Endothelial cell of umbilical vein (primary cell): Measurements from ENCODE around the gene DYNC2H1. TPM values are rescaled to one million over a fixed set of nuclear protein-coding genes. Genes with fewer than 3 reads are reported as not detected.

Experiments used
- BruUV-seq: library from RNA; stranded (reverse); fragments of 400-500 nt; replicated peaks from 2 replicates; lab custom pipeline; 2021; lab: Mats Ljungman, UMichigan
- CTCF ChIA-PET: fragments of 300-600, 350-600 bp; sonication (Branson Sonifier 250); formaldehyde crosslinking; loops from one replicate; lab custom pipeline; 2021; ENCODE audit warnings: antibody characterized with exemption, inconsistent platforms; lab: Charles Lee
- POLR2A ChIA-PET: fragments of 300-600, 350-600 bp; sonication (Branson Sonifier 250); formaldehyde crosslinking; loops from one replicate; lab custom pipeline; 2021; ENCODE audit warnings: antibody characterized with exemption, inconsistent platforms; lab: Charles Lee
- DNase-seq: peaks from one replicate; pipeline ENCODE4 v3.0.0-alpha.2; 2011; ENCODE audit warnings: low read depth, low spot score
- FAIRE-seq: peaks from 2 replicates; lab custom pipeline; 2011; peaks lifted over from hg19 to GRCh38; lab: Jason Lieb, UNC
- H2AFZ ChIP-seq: 2 replicates; pipeline ENCODE4 v1.6.0; 2012; ENCODE audit warnings: low read depth, low read length, control low read depth, inconsistent platforms
- H3K27ac ChIP-seq: 2 replicates; pipeline ENCODE4 v1.5.1; 2011; ENCODE audit warnings: low read depth, mild to moderate bottlenecking, control low read depth, low read length, moderate library complexity; ENCODE audit not compliant: insufficient read depth
- H3K27me3 ChIP-seq, 2 experiments: 2 replicates each; pipeline versions ENCODE4 v1.6.0 to v1.6.1; 2011; ENCODE audit warnings: low read length in 2 of 2, mixed read lengths in 1 of 2; ENCODE audit not compliant: control insufficient read depth in 2 of 2, insufficient read depth in 2 of 2
- H3K36me3 ChIP-seq, 2 experiments: 2 replicates in 1 of 2; 3 replicates in 1 of 2; pipeline ENCODE4 v1.5.1; 2011; ENCODE audit warnings: low read length in 2 of 2, mild to moderate bottlenecking in 1 of 2, moderate library complexity in 1 of 2; ENCODE audit not compliant: control insufficient read depth in 2 of 2, insufficient read depth in 2 of 2; ENCODE audit errors: extremely low read depth in 1 of 2
- H3K4me1 ChIP-seq: 3 replicates; pipeline ENCODE4 v1.5.1; 2011; ENCODE audit warnings: mild to moderate bottlenecking, low read length; ENCODE audit not compliant: control insufficient read depth, insufficient read depth; ENCODE audit errors: extremely low read depth
- H3K4me2 ChIP-seq: 2 replicates; pipeline ENCODE4 v1.6.1; 2011; ENCODE audit warnings: low read length, control low read depth, mixed read lengths; ENCODE audit not compliant: insufficient read depth
- H3K4me3 ChIP-seq, 3 experiments: fragments of 200-600 bp in 1 of 3; sonication (generic), shearing (Covaris generic) in 1 of 3; replicated peaks in 1 of 3; 2 replicates each; pipeline ENCODE4 v1.5.1; 2011 to 2016; ENCODE audit warnings: control low read depth in 3 of 3, low read length in 3 of 3, mild to moderate bottlenecking in 2 of 3, inconsistent platforms in 1 of 3, low read depth in 1 of 3, moderate library complexity in 1 of 3; ENCODE audit not compliant: insufficient read depth in 1 of 3
- H3K79me2 ChIP-seq: 2 replicates; pipeline ENCODE4 v1.6.0; 2012; ENCODE audit warnings: low read length, inconsistent platforms; ENCODE audit not compliant: control insufficient read depth, insufficient read depth
- H3K9ac ChIP-seq: replicated peaks from 2 replicates; pipeline ENCODE3; 2011; ENCODE audit warnings: low read length, control low read depth; ENCODE audit not compliant: insufficient read depth; ENCODE audit errors: extremely low read depth
- H3K9me1 ChIP-seq: replicated peaks from 3 replicates; pipeline ENCODE4 v1.6.0; 2011; ENCODE audit warnings: mild to moderate bottlenecking, low read length; ENCODE audit not compliant: control insufficient read depth, insufficient read depth; ENCODE audit errors: extremely low read depth
- H3K9me3 ChIP-seq: replicated peaks from 2 replicates; pipeline ENCODE4 v1.5.1; 2012; ENCODE audit warnings: low read length, inconsistent platforms; ENCODE audit not compliant: control insufficient read depth, insufficient read depth
- H4K20me1 ChIP-seq: replicated peaks from 2 replicates; pipeline ENCODE3; 2011; ENCODE audit warnings: mild to moderate bottlenecking, low read length; ENCODE audit not compliant: control insufficient read depth, insufficient read depth; ENCODE audit errors: extremely low read depth
- EZH2 ChIP-seq: IDR thresholded peaks from 2 replicates; pipeline ENCODE4 v1.6.1; 2012; ENCODE audit warnings: borderline replicate concordance, low read depth, mild to moderate bottlenecking, moderate library complexity, low read length, inconsistent platforms; ENCODE audit not compliant: severe bottlenecking
- FOS ChIP-seq: IDR thresholded peaks from 2 replicates; pipeline ENCODE4 v1.6.1; 2011; ENCODE audit warnings: mild to moderate bottlenecking, low read length, moderate library complexity, borderline replicate concordance; ENCODE audit not compliant: insufficient read depth
- GATA2 ChIP-seq: IDR thresholded peaks from 2 replicates; pipeline ENCODE4 v1.7.0; 2011; ENCODE audit warnings: low read depth, mild to moderate bottlenecking, moderate library complexity, mixed read lengths, low read length; ENCODE audit not compliant: insufficient read length, insufficient read depth
- JUN ChIP-seq: IDR thresholded peaks from 2 replicates; pipeline ENCODE4 v1.6.1; 2011; ENCODE audit warnings: borderline replicate concordance, low read depth; ENCODE audit not compliant: insufficient read length, insufficient read depth
- MYC ChIP-seq: IDR thresholded peaks from one replicate; pipeline ENCODE4 v1.6.1; 2011; ENCODE audit warnings: mild to moderate bottlenecking, low read depth, low read length
- POLR2A ChIP-seq: IDR thresholded peaks from 2 replicates; pipeline ENCODE4 v1.6.1; 2012; ENCODE audit warnings: low read depth, mild to moderate bottlenecking, control low read depth, low read length
- POLR2AphosphoS5 ChIP-seq: IDR thresholded peaks from 2 replicates; pipeline ENCODE4 v1.6.1; 2012; ENCODE audit warnings: low read depth, mild to moderate bottlenecking, control low read depth, low read length, moderate library complexity; ENCODE audit not compliant: insufficient read depth
- dilution Hi-C: fragments of 300-500 bp; cut with MboI; formaldehyde crosslinking; loops from one replicate; pipeline ENCODE4 v1.15.0; 2019; ENCODE audit warnings: low sequenced_read_pairs; ENCODE audit not compliant: extremely low pct_ligation_motif_present
- intact Hi-C: fragments of 100-400 bp; cut with micrococcal nuclease; formaldehyde crosslinking; loops from one replicate; pipeline ENCODE4 v1.10.0; 2022
- polyA plus RNA-seq, 4 experiments: library from polyadenylated mRNA; depleted of rRNA in 3 of 4; stranded (reverse) in 3 of 4; unstranded in 1 of 4; fragments of >200 nt; gene quantifications; 2 replicates each; pipeline versions ENCODE4 v1.2.1 to v1.2.3, GENCODE V29; 2011 to 2012; ENCODE audit warnings: missing spikeins in 1 of 4
- total RNA-seq: library from RNA; stranded (reverse); gene quantifications from 2 replicates; pipeline ENCODE4 v1.2.3, GENCODE V29; 2021
- TF ChIP-seq, protein P1 (sequence below), 2 donors: IDR thresholded peaks; 1 replicate in 1 of 2; 2 replicates in 1 of 2; pipeline ENCODE4 v1.5.1; 2011; ENCODE audit warnings: low read length in 2 of 2, mild to moderate bottlenecking in 2 of 2, moderate library complexity in 2 of 2, control low read depth in 1 of 2, inconsistent platforms in 1 of 2, low read depth in 1 of 2; ENCODE audit not compliant: insufficient read depth in 1 of 2; ENCODE audit errors: extremely low read depth in 1 of 2
- TF ChIP-seq, protein P2 (sequence below): IDR thresholded peaks from 2 replicates; pipeline ENCODE4 v1.6.1; 2011; ENCODE audit not compliant: insufficient read depth, insufficient read length

DYNC2H1 gene
- total and polyA plus RNA-seq, 2 donors (not counting 3 experiments of a cell fraction or from before 2014, with no cell fraction given): 1.9 to 4.2 TPM

DNA sequence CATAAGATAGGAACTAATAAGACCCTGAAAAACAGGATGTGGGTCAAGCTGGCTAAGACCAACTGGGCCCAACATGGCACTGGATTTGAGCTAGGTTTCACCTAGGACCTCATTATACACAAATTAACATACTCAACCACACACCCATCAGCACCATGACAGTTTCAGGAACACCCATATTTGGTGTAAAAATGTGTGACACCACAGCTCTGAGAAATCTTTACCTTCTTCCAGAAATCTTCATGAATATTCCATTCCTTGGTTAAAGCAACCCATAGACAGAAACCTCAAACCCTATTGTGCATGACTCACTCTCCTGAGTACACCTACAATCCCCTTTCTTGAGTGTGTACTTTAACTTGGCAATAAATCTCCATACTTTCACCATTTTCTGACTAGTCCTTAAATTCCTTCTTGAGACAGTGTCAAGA, 378.8 kb downstream of the DYNC2H1 start:
- no peaks in the 10 kb centered on the region for H3K4me1 ChIP-seq
- no peak overlapping the region for H3K27ac ChIP-seq
- H3K27me3 ChIP-seq: no peaks in the 10 kb centered on the region
- TF ChIP-seq GATA2: no peak
- TF ChIP-seq MYC: no peak
- TF ChIP-seq POLR2AphosphoS5: no peak
- TF ChIP-seq, protein P1, sequence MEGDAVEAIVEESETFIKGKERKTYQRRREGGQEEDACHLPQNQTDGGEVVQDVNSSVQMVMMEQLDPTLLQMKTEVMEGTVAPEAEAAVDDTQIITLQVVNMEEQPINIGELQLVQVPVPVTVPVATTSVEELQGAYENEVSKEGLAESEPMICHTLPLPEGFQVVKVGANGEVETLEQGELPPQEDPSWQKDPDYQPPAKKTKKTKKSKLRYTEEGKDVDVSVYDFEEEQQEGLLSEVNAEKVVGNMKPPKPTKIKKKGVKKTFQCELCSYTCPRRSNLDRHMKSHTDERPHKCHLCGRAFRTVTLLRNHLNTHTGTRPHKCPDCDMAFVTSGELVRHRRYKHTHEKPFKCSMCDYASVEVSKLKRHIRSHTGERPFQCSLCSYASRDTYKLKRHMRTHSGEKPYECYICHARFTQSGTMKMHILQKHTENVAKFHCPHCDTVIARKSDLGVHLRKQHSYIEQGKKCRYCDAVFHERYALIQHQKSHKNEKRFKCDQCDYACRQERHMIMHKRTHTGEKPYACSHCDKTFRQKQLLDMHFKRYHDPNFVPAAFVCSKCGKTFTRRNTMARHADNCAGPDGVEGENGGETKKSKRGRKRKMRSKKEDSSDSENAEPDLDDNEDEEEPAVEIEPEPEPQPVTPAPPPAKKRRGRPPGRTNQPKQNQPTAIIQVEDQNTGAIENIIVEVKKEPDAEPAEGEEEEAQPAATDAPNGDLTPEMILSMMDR (IDR thresholded peaks at IDR 0.05; ENCODE audit: extremely low read depth in 1 of 2, insufficient read depth in 1 of 2, low read depth in 1 of 2, low read length in 2 of 2): no peak
- TF ChIP-seq JUN: no peak
- no peak for TF ChIP-seq POLR2A
- TF ChIP-seq FOS: no peak
- TF ChIP-seq, protein P2, sequence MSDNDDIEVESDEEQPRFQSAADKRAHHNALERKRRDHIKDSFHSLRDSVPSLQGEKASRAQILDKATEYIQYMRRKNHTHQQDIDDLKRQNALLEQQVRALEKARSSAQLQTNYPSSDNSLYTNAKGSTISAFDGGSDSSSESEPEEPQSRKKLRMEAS: no peak
- TF ChIP-seq EZH2: no peak
- H2AFZ ChIP-seq: no peak overlapping the region
- H4K20me1 ChIP-seq: no peaks in the 10 kb centered on the region
- no peaks in the 10 kb centered on the region for H3K79me2 ChIP-seq
- BruUV-seq: no TSS peak
- no peaks in the 10 kb centered on the region for H3K36me3 ChIP-seq
- no peaks in the 10 kb centered on the region for H3K9me3 ChIP-seq
- intact Hi-C loops (no loop called here), dilution Hi-C loops (no loop called here)
- CTCF ChIA-PET: interaction anchor here (0.9 kb wide), 1 partner anchor 11 kb away, joined by 4 read pairs; no protein-coding TSS in a partner anchor
- no peak overlapping the region for H3K4me2 ChIP-seq
- POLR2A ChIA-PET: no interaction called here
- no peaks in the 10 kb centered on the region for H3K9me1 ChIP-seq
- FAIRE-seq: no peak
- no peak overlapping the region for H3K9ac ChIP-seq
- no peak overlapping the region for H3K4me3 ChIP-seq
- DNase-seq: no peak
